GM19452 (cell line): ENCODE measurements around the gene GORASP1.

Experiments
- ATAC-seq: cut with Tn5 transposase; IDR thresholded peaks from one replicate; pipeline ENCODE4 v1.9.1; 2021; ENCODE audit not compliant: unreplicated experiment

GORASP1 gene

DNA sequence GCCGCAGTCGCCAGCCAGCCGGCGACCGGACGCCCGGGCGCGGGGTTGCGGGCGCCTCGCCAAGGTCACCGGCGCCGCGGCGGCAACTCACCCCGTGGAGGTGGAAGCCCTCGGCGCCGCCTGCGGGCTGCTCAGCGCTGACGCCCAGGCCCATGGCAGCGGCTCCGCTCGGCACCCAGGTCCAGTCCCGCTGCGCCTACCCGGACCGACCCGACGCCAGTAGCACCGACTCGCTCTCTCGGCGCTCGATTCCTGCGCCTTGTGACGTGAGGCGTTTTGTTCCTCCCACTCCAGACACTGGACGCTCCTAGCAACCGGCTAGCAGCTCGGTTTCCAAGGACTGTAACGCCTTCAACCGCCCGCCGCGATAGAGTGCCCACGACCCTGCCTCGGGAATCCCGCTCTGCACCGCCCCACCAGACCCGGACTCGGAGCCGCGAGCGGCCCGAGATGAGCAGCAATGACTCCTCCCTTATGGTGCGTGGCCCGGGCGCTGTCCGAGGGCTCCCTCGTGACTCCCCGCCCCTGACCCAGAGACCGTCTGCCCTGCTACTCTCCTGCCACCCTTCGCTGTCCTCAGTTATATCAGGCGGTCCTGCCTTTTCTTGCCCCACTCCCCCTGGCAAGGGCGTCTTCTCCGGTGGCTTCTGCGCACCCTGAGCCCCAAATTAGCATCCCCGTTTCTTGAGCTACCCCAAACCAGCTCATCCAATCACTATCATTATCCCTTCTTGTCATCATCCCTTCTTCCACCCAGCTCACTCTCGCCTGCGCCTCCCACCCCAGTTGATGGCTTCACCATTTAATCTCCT, at the start of gene GORASP1, which contains the start of gene TTC21A:
Gene GORASP1, minus strand, starts transcription at position 240 of the 812 bp plus-strand sequence. Its CDS starts 86 bp downstream, at position 154.
Gene TTC21A, plus strand, starts transcription at position 293 of the 812 bp plus-strand sequence. Its CDS starts 158 bp downstream, at position 451.
- peak; percentile 44 for ATAC-seq

DNA sequence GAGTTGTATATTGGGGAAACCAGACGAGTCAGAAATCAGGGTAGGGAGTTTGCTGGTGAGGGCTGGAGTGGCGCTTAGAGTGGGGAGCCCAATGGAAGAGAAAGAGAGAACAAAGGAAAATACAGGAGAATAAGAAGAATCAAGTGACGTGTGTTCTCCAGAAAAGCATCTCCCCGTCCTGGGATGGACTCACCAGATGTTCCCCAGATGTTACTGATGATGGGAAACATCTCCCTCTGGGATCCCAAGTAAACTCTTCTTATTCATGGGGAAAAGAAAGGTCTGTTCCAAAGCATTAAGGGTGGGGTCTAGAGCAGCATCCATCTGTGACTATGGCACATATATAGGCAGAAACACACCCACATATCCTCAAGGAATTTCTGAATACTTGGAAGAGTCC, 49.0 kb upstream of the GORASP1 start:
- ATAC-seq, result no peak

DNA sequence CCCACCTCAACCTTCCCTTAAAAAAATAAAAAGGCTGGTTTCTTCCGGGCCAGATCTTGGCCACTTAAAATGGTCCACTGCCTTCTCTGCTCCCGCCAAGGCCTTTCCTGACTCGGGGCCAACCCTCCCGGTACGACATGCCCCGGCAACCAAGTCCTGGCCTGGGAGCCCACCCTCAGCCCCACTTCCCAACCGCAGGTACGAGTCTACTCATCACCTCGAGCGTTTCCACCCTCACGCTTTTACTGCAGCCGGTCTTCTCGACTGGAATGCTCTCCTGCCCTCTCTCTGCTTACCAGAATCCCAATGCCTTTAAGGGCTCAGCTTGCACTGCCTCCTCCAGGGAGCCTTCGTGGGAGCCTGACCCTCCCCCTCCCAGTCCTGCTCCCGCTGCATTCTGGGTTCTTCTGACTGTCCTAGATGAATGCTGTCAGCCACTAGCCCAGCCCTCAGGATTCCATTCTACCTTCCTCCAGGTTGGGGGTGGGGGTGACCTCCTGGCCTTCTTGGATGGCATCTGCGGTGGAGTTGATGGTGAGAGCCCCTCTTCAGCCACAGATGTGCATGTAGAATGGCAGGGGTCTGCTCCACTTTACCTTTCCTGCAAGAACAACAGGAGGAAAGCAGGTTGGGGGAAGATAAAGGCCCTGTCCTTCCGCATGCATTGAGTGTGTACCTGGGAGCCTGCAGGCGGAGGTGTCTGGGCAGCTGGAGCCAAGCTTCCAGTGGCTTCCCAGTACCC, 47.0 kb upstream of the GORASP1 start:
- no peak for ATAC-seq

- no peak for ATAC-seq
These were observed 46.5 kb upstream of the GORASP1 start for GRCh38 chr3:39153977-39154279.

DNA sequence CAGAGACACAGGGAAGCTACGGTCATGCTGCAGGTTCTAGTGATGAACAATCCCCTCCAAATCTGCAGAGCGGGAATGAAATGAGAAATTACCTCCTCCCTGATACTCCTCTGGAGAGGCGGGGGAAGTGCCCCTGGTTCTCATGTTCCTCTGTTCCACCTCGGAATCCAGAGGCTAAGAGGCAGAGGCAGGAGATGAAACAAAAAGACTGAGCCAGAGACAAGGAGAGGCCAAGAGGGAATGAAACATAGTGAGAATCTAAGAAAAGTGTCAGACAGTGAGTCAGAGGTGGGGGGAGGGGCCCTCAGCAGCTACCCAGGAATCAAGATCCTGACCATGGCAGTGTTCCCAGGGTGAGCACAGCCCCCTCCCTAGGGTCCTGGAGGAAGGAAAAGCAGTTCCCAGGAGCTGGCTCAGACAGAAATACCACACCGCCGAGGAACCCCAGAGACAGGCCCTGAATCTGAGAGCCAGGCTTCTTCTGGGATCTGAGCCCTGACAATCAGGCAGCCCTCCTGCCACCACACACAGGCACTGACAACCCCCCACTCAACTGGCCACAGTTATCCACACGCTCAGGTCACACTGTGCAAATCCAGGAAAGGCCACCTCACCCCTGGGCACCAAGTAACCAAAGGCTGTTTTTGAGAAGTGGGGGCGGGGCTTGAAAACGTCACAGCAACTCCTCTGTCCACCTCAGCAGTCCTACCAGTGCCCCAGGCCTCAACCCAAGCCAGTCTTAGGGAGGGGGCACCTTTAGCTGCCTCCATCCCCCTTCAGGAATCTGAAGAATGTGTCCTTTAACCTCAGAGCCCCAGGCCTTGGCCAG, 43.6 kb upstream of the GORASP1 start:
- ATAC-seq, result no peak

DNA sequence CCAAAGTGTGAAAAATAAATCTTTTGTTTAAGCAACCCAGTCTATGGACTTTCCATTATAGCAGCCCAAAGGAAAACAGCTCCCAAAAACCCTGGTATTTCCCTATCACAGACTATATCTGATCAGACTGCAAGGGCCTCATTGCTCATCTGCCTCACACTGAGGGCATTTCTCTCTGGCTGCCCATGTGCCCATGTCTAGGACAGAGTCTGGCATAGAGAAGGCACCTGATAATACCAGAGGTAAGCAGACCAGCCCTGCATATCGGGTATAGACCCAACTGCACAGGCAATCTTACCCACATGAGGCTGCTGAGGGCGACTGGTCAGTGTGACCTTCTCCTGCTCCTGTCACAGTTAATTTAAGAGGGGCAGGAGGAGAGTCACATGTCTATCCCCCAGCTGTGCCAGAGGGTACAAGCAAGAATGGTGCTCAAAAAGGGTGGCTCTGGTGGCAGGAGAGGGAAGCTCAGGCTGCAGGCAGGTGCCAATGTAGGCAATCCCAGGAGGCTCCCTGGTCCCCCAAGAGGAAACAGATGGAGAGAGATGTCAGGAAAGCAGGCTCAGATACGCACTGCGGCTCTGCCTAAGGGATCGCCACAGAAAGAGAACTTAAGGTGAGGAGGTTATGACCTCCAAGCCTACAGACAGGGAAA, 42.8 kb upstream of the GORASP1 start:
- ATAC-seq, result no peak

- ATAC-seq, result no peak
These were observed 42.2 kb upstream of the GORASP1 start for GRCh38 chr3:39149498-39150147.

DNA sequence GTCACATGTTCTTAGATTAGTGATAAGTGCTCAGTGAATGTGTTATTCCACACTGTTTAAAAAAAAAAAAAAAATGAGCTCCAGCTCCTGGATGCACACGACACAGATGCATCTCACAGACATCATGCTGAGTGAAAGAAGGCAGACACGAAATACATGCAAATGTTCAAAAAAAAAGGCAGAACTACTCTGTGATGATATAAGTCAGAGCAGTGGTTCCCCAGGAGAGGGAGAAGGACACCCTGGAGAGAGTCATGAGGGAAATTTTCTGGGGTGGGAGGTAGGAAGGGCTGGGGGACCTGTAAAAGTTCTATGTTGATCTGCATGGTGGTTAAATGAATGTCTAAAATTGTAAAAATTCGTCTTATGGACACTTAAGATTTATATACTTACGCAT, 41.6 kb upstream of the GORASP1 start:
- no peak for ATAC-seq

- no peak for ATAC-seq
These were observed 41.1 kb upstream of the GORASP1 start for GRCh38 chr3:39148435-39149058.

DNA sequence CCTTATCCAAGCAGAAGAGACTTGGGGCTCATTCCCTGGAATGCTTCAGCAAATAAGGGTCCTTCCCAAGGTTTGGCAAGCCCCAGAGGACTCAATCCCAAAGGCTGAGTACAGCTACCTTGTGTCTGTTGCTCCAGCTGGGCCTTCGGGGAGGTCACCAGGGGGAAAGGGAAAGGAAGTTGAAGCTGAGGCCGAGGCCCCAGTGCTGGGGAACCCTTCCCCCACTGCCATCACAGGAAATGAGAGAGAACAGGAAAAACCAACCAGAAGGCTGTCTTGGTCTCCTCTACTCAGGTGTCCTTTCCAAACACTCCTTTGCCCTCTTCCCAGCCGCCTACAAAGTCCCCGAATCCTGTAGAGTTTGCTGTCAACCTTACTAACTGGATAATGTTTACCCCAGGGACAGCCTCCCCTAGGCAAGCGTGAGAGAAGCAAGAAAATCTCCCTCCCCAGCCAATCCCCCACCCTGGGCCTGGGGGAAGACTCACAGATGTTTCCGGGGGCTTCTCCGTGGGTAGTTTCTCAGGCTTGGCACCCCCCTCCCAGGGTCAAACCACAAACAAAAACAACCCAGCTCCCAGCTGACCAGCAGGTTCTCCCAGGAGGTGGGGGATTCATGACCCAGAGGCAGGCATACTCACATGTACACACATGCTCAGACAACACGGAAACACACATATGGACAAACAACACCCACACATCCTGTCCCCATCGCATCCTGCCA, 40.4 kb upstream of the GORASP1 start:
- peak; percentile 33 for ATAC-seq

- ATAC-seq, result no peak
These were observed 39.5 kb upstream of the GORASP1 start for GRCh38 chr3:39146611-39147591.

GRCh38 chr3:39146083-39146501, 38.7 kb upstream of the GORASP1 start:
- no peak for ATAC-seq

GRCh38 chr3:39144748-39145380, 37.4 kb upstream of the GORASP1 start:
- no peak for ATAC-seq

GRCh38 chr3:39144095-39144747, 36.8 kb upstream of the GORASP1 start:
- no peak for ATAC-seq

DNA sequence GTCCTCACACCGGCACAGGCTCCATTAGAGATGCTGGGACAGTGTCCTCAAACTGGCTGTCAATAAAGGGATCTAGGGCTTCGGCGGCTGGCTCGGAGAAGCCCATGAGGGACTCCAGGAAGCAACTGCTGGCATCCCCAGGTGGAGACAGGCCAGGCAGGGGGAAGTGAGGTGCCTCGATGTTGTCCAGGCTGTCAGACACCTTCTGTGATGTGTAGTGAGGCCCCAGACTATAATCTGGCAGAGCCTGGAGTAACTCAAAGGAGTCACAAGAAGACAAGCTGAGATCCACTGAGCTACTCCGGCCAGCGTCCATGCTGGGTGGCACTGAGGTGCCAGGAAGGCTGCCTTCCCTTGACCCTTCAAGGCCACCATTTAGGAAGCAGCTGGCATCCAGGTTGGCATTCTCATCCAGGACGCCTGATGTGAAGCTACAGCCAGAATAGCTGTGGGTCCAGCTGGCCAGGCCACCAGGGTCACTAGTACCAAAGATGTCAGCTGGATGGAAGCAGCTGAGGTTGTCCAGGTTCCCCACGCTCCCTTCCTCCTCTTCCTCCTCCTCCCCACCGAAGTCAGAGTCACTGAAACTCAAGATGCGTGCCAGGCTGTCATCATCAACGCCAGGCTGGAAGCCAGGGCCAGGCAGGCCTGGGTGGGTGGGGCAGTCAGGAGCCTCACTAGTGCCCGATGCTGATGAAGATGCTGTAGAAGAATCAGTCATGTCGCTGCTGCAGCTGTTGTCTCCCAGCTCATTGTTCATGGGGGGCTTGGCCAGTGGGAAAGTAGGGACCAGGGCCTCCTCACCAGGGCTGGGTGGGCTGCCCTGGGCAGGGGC, 35.8 kb upstream of the GORASP1 start:
- no peak for ATAC-seq

DNA sequence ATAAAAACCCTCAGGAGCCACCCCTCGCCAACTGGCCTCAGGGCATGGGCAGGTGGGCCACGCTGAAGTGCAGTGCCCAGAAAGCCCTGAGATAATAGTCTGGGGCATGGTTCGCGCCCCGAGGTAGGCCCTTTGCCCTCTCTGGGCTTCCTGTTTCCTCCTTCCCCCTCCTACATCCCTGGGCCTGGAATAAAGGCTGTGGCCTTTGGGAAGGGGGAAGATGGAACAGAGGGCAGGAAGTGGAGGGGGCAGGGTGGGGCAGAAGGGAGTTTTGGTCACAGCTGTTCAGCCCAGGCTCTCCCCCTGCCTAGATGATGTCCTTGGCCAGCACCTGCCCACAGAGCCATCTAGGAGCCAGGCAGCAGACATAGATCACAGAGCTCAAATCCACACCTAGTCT, 34.6 kb upstream of the GORASP1 start:
- ATAC-seq, result no peak
